Mucosa of descending colon (tissue), 3 donors: ENCODE results near the gene JMJD7. TPM values are rescaled to one million over a fixed set of nuclear protein-coding genes. Genes with fewer than 3 reads are reported as not detected.

Experiments used
- ATAC-seq: fragments of 200-7000 bp; cut with Tn5 transposase; one replicate; pipeline ENCODE4 v1.9.1; 2020; ENCODE audit warnings: mild to moderate bottlenecking, moderate library complexity
- DNase-seq, 3 donors: peaks; one replicate each; pipeline ENCODE4 v3.0.0-alpha.2; 2020
- H3K36me3 ChIP-seq: fragments of 200-600 bp; one replicate; pipeline ENCODE4 v1.8.0; 2021; ENCODE audit warnings: low read depth, mild to moderate bottlenecking
- H3K4me1 ChIP-seq: fragments of 200-600 bp; one replicate; pipeline ENCODE4 v1.8.0; 2021; ENCODE audit warnings: low read depth, mild to moderate bottlenecking
- H3K4me3 ChIP-seq: fragments of 200-600 bp; one replicate; pipeline ENCODE4 v1.8.0; 2021; ENCODE audit warnings: mild to moderate bottlenecking
- H3K9me3 ChIP-seq: fragments of 200-600 bp; one replicate; pipeline ENCODE4 v1.8.0; 2021; ENCODE audit warnings: mild to moderate bottlenecking
- CTCF ChIP-seq: fragments of 200-600 bp; IDR thresholded peaks from one replicate; pipeline ENCODE4 v1.8.0; 2022; ENCODE audit warnings: antibody characterized with exemption, mild to moderate bottlenecking
- intact Hi-C, 2 donors: fragments of 100-400 bp; cut with DNase I in 1 of 2; cut with micrococcal nuclease in 1 of 2; formaldehyde crosslinking; loops; one replicate each; pipeline versions ENCODE4 v1.11.0 to v1.11.1; 2022; cut with DNase I, micrococcal nuclease
- total RNA-seq, 3 donors: library from RNA; stranded (reverse); fragmentation: NEBNext Ultra II Directional in 2 of 3; extraction: Animal tissue kit (Norgen Biotek cat#: 25700) in 2 of 3; gene quantifications; one replicate each; pipeline versions ENCODE4 v1.2.1 to v1.2.4, GENCODE V29; 2021 to 2023
- donor health status: DM: no; HTN: no; CAD: no; lungs with moderate emphysema.
- donor health status: DM: no; HTN: no; CAD: no.
- donor health status: DM: no; HTN: yes; CAD: no.

Gene JMJD7
- total RNA-seq, 3 donors from 2014 or later = 9.8 to 15.2 (median 10.8) TPM

DNA sequence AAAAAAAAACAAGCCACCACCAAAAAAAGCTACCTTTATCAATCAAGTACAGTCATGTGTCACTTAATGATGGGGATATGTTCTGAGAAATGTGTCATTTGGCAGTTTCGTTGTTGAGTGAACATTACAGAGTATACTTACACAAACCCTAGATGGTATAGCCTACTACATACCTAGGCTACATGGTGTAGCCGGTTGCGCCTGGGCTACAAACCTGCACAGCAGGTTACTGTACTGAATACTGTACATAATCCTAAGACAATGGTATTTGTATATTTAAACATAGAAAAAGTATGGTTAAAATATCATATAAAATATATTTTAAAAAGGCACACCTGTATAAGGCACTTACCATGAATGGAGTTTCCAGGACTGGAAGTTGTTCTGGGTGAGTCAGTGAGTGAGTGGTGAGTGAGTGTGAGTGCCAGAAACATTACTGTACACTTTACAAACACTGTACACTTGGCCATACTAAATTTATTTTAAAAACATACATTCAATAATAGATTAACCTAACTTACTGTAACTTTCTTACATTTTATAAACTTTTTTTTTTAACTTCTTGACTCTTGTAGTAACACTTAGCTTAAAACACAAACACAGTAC, 25.9 kb upstream of the JMJD7 start:
- Histone ChIP-seq H3K36me3 (no peaks in the 10 kb centered on the region), H3K4me3 (no peak overlapping the region), H3K4me1 (no peaks in the 10 kb centered on the region), H3K9me3 (no peaks in the 10 kb centered on the region)
- no peak for DNase-seq
- no peak for ATAC-seq
- intact Hi-C loops = no loop called here
- TF ChIP-seq CTCF = no peak

GRCh38 chr15:41804361-41804760, 23.5 kb upstream of the JMJD7 start:
- no peaks in the 10 kb centered on the region for H3K9me3 ChIP-seq
- H3K36me3 ChIP-seq = no peaks in the 10 kb centered on the region
- ATAC-seq = peak; percentile 16
- intact Hi-C loops = no loop called here
- no peak overlapping the region for H3K4me3 ChIP-seq
- no peaks in the 10 kb centered on the region for H3K4me1 ChIP-seq
- no peak for TF ChIP-seq CTCF
- no peak for DNase-seq

DNA sequence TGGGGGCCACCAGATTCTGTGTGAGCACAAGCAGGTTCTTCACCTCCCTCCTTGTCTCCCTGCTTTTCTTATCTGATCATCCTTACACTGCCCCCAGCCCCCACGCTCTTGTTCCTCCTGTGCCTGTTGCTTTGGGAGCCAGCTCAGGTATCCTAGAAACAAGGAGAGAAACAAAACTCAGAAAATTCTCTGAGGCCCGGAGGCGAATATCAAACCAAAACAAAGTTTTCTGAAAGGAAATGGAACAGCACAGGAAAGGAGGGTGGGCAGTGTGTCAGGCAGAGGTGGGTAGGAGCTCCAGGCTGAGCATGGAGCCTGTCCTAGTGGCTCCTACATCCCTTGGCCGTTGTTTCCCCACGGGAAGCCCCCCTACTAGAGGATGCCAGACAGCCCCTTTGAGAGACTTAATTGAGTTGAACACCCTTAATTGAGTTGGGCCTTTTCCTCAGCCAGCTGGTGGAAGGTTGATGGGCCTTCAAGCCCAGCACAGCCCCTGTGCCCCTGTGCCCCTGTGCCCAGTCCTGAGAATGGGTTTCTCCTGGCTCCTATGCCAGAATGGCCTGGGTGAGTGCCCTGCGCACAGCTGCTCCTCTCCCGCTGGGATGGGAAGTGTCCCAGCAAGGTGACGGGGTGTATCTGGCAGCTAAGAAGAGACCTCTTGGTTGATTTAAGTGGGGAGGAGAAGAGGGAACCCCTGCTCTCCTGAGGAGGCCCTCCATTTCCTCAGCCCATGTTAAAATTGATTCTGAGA, 22.8 kb upstream of the JMJD7 start:
- Histone ChIP-seq H3K4me3 (no peak overlapping the region), H3K4me1 (no peaks in the 10 kb centered on the region), H3K9me3 (no peaks in the 10 kb centered on the region), H3K36me3 (no peaks in the 10 kb centered on the region)
- ATAC-seq (no peak), DNase-seq (no peak)
- intact Hi-C loops = no loop called here
- no peak for TF ChIP-seq CTCF

- intact Hi-C loops = no loop called here
- Histone ChIP-seq H3K4me1 (no peaks in the 10 kb centered on the region), H3K36me3 (no peaks in the 10 kb centered on the region), H3K9me3 (no peaks in the 10 kb centered on the region), H3K4me3 (no peak overlapping the region)
- ATAC-seq (no peak), DNase-seq (no peak)
- no peak for TF ChIP-seq CTCF
Measured at GRCh38 chr15:41805711-41806110, 22.2 kb upstream of the JMJD7 start.

DNA sequence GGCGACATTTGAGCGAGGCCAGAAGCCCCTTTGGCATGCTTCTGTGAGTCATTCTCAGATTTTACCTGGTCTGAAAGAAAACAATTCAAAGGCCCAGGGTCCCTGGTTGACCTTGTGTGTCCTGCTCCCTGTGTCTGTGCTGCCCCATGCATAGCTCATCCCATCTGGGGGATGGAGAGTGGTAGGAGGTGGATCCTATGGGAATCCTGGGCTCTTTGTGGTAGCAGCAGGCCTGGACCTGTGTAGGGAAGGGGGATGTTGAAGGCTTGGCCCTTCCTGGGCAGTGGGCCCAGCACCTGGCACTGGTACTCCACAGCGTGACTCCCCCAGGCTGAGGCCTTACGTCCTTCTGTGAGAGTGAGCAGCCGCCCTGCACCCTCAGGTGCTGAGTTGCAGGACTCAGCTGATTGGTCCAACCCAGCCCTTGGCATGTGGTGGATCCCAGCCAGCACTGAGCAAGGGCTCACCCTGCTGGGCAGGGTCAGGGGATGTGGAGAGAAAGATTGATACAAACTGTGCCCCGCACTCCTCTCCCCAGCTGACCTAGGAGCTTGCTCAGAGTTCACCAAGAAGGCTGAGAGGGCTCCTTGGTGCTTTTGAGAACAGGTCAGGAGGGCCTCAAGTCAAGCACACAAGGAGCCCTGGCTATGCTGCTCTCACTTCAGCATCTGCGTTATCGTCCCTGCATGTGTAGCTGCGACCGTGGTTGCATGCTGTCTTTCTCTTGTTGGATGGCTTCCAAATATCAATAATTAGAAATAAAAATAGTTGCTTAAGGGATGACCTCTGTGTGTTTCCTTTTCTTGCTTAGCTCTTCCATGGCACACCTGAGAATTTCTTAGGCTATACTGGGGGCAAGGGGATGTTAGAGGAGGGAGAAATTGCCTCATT, 21.4 kb upstream of the JMJD7 start:
- intact Hi-C loops = no loop called here
- no peak for TF ChIP-seq CTCF

More for the DNA sequence above, 21.4 kb upstream of the JMJD7 start:
- Histone ChIP-seq H3K9me3 (no peaks in the 10 kb centered on the region), H3K4me1 (no peaks in the 10 kb centered on the region), H3K36me3 (no peaks in the 10 kb centered on the region), H3K4me3 (no peak overlapping the region)
- ATAC-seq = peak; percentile 23
- no peak for DNase-seq
